NCI-H2171 treated with DMSO at 0.1 percent for 48 hours (cell line): ENCODE measurements around the gene SLC9A9.
A peak's percentile ranks its signal among the peaks of the same experiment; 100 is the strongest.
"Not testable (repeated sequence)": the region's sequence is repeated elsewhere in the genome, so short reads cannot be mapped to it uniquely, and the experiment has no call there.

ENCODE experiments used
- DNase-seq: peaks from one replicate; lab custom pipeline; 2025; lab: John Stamatoyannopoulos, UW

SLC9A9 gene

GRCh38 chr3:143755978-143756377, 92.3 kb downstream of the SLC9A9 start:
- no peak for DNase-seq

GRCh38 chr3:143754090-143754489, 94.2 kb downstream of the SLC9A9 start:
- DNase-seq: no peak

GRCh38 chr3:143753456-143753855, 94.8 kb downstream of the SLC9A9 start:
- no peak for DNase-seq

- no peak for DNase-seq
Measured at GRCh38 chr3:143753006-143753405, 95.3 kb downstream of the SLC9A9 start.

GRCh38 chr3:143751643-143752178, 96.6 kb downstream of the SLC9A9 start:
- no peak for DNase-seq

- DNase-seq: no peak
Measured at GRCh38 chr3:143750841-143751240, 97.4 kb downstream of the SLC9A9 start.

- DNase-seq: no peak
Measured at GRCh38 chr3:143749926-143750325, 98.3 kb downstream of the SLC9A9 start.

- no peak for DNase-seq
Measured at GRCh38 chr3:143737065-143737464, 111.2 kb downstream of the SLC9A9 start.

- no peak for DNase-seq
Measured at GRCh38 chr3:143736205-143736997, 111.9 kb downstream of the SLC9A9 start.

- peak; percentile 95 for DNase-seq
Measured at GRCh38 chr3:143731776-143732175, 116.5 kb downstream of the SLC9A9 start.

GRCh38 chr3:143731320-143731719, 116.9 kb downstream of the SLC9A9 start:
- no peak for DNase-seq

GRCh38 chr3:143727391-143727790, 120.9 kb downstream of the SLC9A9 start:
- no peak for DNase-seq

GRCh38 chr3:143726727-143727126, 121.5 kb downstream of the SLC9A9 start:
- no peak for DNase-seq

GRCh38 chr3:143720381-143720780, 127.9 kb downstream of the SLC9A9 start:
- DNase-seq: peak; percentile 81

GRCh38 chr3:143718463-143718862, 129.8 kb downstream of the SLC9A9 start:
- no peak for DNase-seq

- no peak for DNase-seq
Measured at GRCh38 chr3:143716731-143717130, 131.5 kb downstream of the SLC9A9 start.

GRCh38 chr3:143712522-143712921, 135.7 kb downstream of the SLC9A9 start:
- no peak for DNase-seq

- no peak for DNase-seq
Measured at GRCh38 chr3:143707848-143708247, 140.4 kb downstream of the SLC9A9 start.

- no peak for DNase-seq
Measured at GRCh38 chr3:143700431-143700975, 147.8 kb downstream of the SLC9A9 start.

GRCh38 chr3:143699424-143699823, 148.8 kb downstream of the SLC9A9 start:
- DNase-seq: no peak

GRCh38 chr3:143698682-143699303, 149.5 kb downstream of the SLC9A9 start:
- no peak for DNase-seq

GRCh38 chr3:143697975-143698374, 150.3 kb downstream of the SLC9A9 start:
- DNase-seq: no peak

- not testable (repeated sequence) for DNase-seq
Measured at GRCh38 chr3:143695333-143695732, 152.9 kb downstream of the SLC9A9 start.
